ENCODE measurements around the gene ABHD2.
"Not testable (repeated sequence)": the region's sequence is repeated elsewhere in the genome, so short reads cannot be mapped to it uniquely, and the experiment has no call there.

ABHD2 gene

GRCh38 chr15:89248584-89248983, 160.3 kb downstream of the ABHD2 start:
- Histone ChIP-seq H3K9me2 (replicated peaks; ENCODE audit: control insufficient read depth, low read length) (no peaks in the 10 kb centered on the region), H3F3A (ENCODE audit: control insufficient read depth, insufficient read depth) (no peaks in the 10 kb centered on the region; the same call in 1 of the 2 replicates), H3K79me2 (ENCODE audit: control insufficient read depth, low read length) (peaks cover 67% of the 10 kb centered on the region), H4K20me1 (ENCODE audit: control insufficient read depth, insufficient read depth, low read depth, low read length) (peaks cover 16% of the 10 kb centered on the region; the same call in 1 of the 2 replicates), H3K27ac (ENCODE audit: low read depth, low read length) (no peak overlapping the region), H3K4me1 (ENCODE audit: control insufficient read depth, low read length) (peaks cover 20% of the 10 kb centered on the region), H3K4me3 (ENCODE audit: low read length) (no peak overlapping the region), H3K27me3 (ENCODE audit: control insufficient read depth, low read length) (no peaks in the 10 kb centered on the region), H3K4me2 (ENCODE audit: low read length) (no peak overlapping the region), H3K9me3 (ENCODE audit: control insufficient read depth, insufficient read depth, low read length) (no peaks in the 10 kb centered on the region), H3K36me3 (ENCODE audit: control insufficient read depth, low read length) (peaks cover 87% of the 10 kb centered on the region)
- TF ChIP-seq EZH2phosphoT487 (IDR thresholded peaks at IDR 0.05; ENCODE audit: borderline replicate concordance, low read length) (no peak), CTCF (IDR thresholded peaks at IDR 0.05; ENCODE audit: low read depth, low read length, poor library complexity, severe bottlenecking) (no peak)

DNA sequence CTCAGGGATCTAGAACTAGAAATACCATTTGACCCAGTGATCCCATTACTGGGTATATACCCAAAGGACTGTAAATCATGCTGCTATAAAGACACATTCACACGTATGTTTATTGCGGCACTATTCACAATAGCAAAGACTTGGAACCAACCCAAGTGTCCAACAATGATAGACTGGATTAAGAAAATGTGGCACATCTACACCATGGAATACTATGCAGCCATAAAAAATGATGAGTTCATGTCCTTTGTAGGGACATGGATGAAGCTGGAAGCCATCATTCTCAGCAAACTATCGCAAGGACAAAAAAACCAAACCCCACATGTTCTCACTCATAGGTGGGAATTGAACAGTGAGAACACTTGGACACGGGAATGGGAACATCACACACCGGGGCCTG, 161.9 kb downstream of the ABHD2 start:
- Histone ChIP-seq H3K79me2 (ENCODE audit: control insufficient read depth, low read length) (peaks cover 64% of the 10 kb centered on the region), H3K4me1 (ENCODE audit: control insufficient read depth, low read length) (peaks cover 19% of the 10 kb centered on the region), H3K36me3 (ENCODE audit: control insufficient read depth, low read length) (peaks cover 91% of the 10 kb centered on the region), H4K20me1 (ENCODE audit: control insufficient read depth, insufficient read depth, low read depth, low read length) (peaks cover 16% of the 10 kb centered on the region; the same call in 1 of the 2 replicates)
- H3F3A ChIP-seq (ENCODE audit: control insufficient read depth, insufficient read depth); H3K4me2 ChIP-seq (ENCODE audit: low read length); H3K27ac ChIP-seq (ENCODE audit: low read depth, low read length); H3K4me3 ChIP-seq (ENCODE audit: low read length); H3K9me2 ChIP-seq (replicated peaks; ENCODE audit: control insufficient read depth, low read length); H3K27me3 ChIP-seq (ENCODE audit: control insufficient read depth, low read length); H3K9me3 ChIP-seq (ENCODE audit: control insufficient read depth, insufficient read depth, low read length): not testable (repeated sequence)

Measured in DOHH2 (cell line).